Measurements from ENCODE around the gene GNPDA1. TPM values are rescaled to one million over a fixed set of nuclear protein-coding genes. Genes with fewer than 3 reads are reported as not detected.
"Not testable (repeated sequence)": the region's sequence is repeated elsewhere in the genome, so short reads cannot be mapped to it uniquely, and the experiment has no call there.

Gene GNPDA1
- total and polyA plus RNA-seq, 2 donors from 2014 or later = 30.1 to 76.6 TPM

GRCh38 chr5:142053426-142054151 is 40.8 kb upstream of the GNPDA1 start:
- FAIRE-seq (no peak), DNase-seq (no peak)
- intact Hi-C loops (cut with DNase I) = no loop called here
- Histone ChIP-seq H3K4me1 (ENCODE audit: control insufficient read depth in 2 of 3, insufficient read depth in 2 of 3, low read depth in 1 of 3, low read length in 3 of 3) (no peaks in the 10 kb centered on the region), H3K9ac (ENCODE audit: low read length in 3 of 3) (no peak overlapping the region), H3K27ac (ENCODE audit: low read depth in 2 of 2, low read length in 2 of 2) (peak overlapping the region in 1 of 2 donors; percentile 26), H3K27me3 (ENCODE audit: control insufficient read depth, insufficient read depth, low read length) (no peaks in the 10 kb centered on the region), H3K36me3 (ENCODE audit: control insufficient read depth in 2 of 3, insufficient read depth in 3 of 3, low read length in 3 of 3) (no peaks in the 10 kb centered on the region), H3K4me3 (ENCODE audit: low read length in 3 of 3) (no peak overlapping the region), H3K9me3 (ENCODE audit: control insufficient read depth in 2 of 3, insufficient read depth in 1 of 3, low read length in 3 of 3) (no peaks in the 10 kb centered on the region)
- no peak for TF ChIP-seq CTCF (IDR thresholded peaks at IDR 0.05; ENCODE audit: borderline replicate concordance, extremely low read depth, insufficient read depth)

DNA sequence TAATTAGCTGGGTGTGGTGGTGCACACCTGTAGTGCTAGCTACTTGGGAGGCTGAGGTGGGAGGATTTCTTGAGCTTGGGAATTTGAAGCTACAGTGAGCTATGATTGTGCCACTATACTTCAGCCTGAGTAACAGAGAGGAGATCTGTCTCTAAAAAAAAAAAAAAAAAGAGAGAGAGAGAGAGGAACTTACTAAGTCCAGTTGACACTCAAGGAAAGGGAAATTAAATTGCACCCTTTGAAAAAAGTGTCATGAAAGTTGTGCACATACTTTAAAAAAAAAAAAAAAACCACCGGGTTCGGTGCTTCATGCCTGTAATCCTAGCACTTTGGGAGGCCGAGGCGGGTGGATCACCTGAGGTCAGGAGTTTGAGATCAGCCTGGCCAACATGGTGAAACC is 39.2 kb upstream of the GNPDA1 start:
- intact Hi-C loops (cut with DNase I); FAIRE-seq: not testable (repeated sequence)

GRCh38 chr5:142048272-142048671 is 35.4 kb upstream of the GNPDA1 start:
- FAIRE-seq = no peak
- H3K36me3 ChIP-seq (ENCODE audit: control insufficient read depth in 2 of 3, insufficient read depth in 3 of 3, low read length in 3 of 3) = no peaks in the 10 kb centered on the region
- no peak overlapping the region for H3K4me3 ChIP-seq (ENCODE audit: low read length in 3 of 3)
- H3K4me1 ChIP-seq (ENCODE audit: control insufficient read depth in 2 of 3, insufficient read depth in 2 of 3, low read depth in 1 of 3, low read length in 3 of 3) = no peaks in the 10 kb centered on the region
- TF ChIP-seq CTCF (IDR thresholded peaks at IDR 0.05; ENCODE audit: borderline replicate concordance, extremely low read depth, insufficient read depth) = no peak
- H3K27me3 ChIP-seq (ENCODE audit: control insufficient read depth, insufficient read depth, low read length) = no peaks in the 10 kb centered on the region
- intact Hi-C loops (cut with DNase I) = no loop called here
- H3K9me3 ChIP-seq (ENCODE audit: control insufficient read depth in 2 of 3, insufficient read depth in 1 of 3, low read length in 3 of 3) = no peaks in the 10 kb centered on the region
- H3K27ac ChIP-seq (ENCODE audit: low read depth in 2 of 2, low read length in 2 of 2) = no peak overlapping the region
- H3K9ac ChIP-seq (ENCODE audit: low read length in 3 of 3) = no peak overlapping the region
- no peak for DNase-seq

More for the DNA sequence above, 39.2 kb upstream of the GNPDA1 start:
- not testable (repeated sequence) for H3K27me3 ChIP-seq (ENCODE audit: control insufficient read depth, insufficient read depth, low read length); DNase-seq; H3K4me3 ChIP-seq (ENCODE audit: low read length in 3 of 3); H3K9ac ChIP-seq (ENCODE audit: low read length in 3 of 3); H3K9me3 ChIP-seq (ENCODE audit: control insufficient read depth in 2 of 3, insufficient read depth in 1 of 3, low read length in 3 of 3); H3K4me1 ChIP-seq (ENCODE audit: control insufficient read depth in 2 of 3, insufficient read depth in 2 of 3, low read depth in 1 of 3, low read length in 3 of 3); H3K36me3 ChIP-seq (ENCODE audit: control insufficient read depth in 2 of 3, insufficient read depth in 3 of 3, low read length in 3 of 3); H3K27ac ChIP-seq (ENCODE audit: low read depth in 2 of 2, low read length in 2 of 2)

GRCh38 chr5:142046191-142046590 is 33.4 kb upstream of the GNPDA1 start:
- FAIRE-seq = no peak

GRCh38 chr5:142040881-142041280 is 28.1 kb upstream of the GNPDA1 start:
- intact Hi-C loops (cut with DNase I); H3K9me3 ChIP-seq (ENCODE audit: control insufficient read depth in 2 of 3, insufficient read depth in 1 of 3, low read length in 3 of 3); H3K4me3 ChIP-seq (ENCODE audit: low read length in 3 of 3); H3K27ac ChIP-seq (ENCODE audit: low read depth in 2 of 2, low read length in 2 of 2); H3K4me1 ChIP-seq (ENCODE audit: control insufficient read depth in 2 of 3, insufficient read depth in 2 of 3, low read depth in 1 of 3, low read length in 3 of 3); DNase-seq; H3K27me3 ChIP-seq (ENCODE audit: control insufficient read depth, insufficient read depth, low read length); FAIRE-seq; H3K9ac ChIP-seq (ENCODE audit: low read length in 3 of 3); H3K36me3 ChIP-seq (ENCODE audit: control insufficient read depth in 2 of 3, insufficient read depth in 3 of 3, low read length in 3 of 3): not testable (repeated sequence)

More at GRCh38 chr5:142046191-142046590, 33.4 kb upstream of the GNPDA1 start:
- no peak for TF ChIP-seq CTCF (IDR thresholded peaks at IDR 0.05; ENCODE audit: borderline replicate concordance, extremely low read depth, insufficient read depth)
- Histone ChIP-seq H3K36me3 (ENCODE audit: control insufficient read depth in 2 of 3, insufficient read depth in 3 of 3, low read length in 3 of 3) (no peaks in the 10 kb centered on the region), H3K4me1 (ENCODE audit: control insufficient read depth in 2 of 3, insufficient read depth in 2 of 3, low read depth in 1 of 3, low read length in 3 of 3) (no peaks in the 10 kb centered on the region), H3K27me3 (ENCODE audit: control insufficient read depth, insufficient read depth, low read length) (no peaks in the 10 kb centered on the region), H3K27ac (ENCODE audit: low read depth in 2 of 2, low read length in 2 of 2) (no peak overlapping the region), H3K4me3 (ENCODE audit: low read length in 3 of 3) (no peak overlapping the region), H3K9ac (ENCODE audit: low read length in 3 of 3) (no peak overlapping the region), H3K9me3 (ENCODE audit: control insufficient read depth in 2 of 3, insufficient read depth in 1 of 3, low read length in 3 of 3) (no peaks in the 10 kb centered on the region)
- no peak for DNase-seq
- intact Hi-C loops (cut with DNase I) = no loop called here
